Erythroblast (primary cell): Measurements from ENCODE around the gene ATXN2.

Source experiments
- GATA1 ChIP-seq: IDR thresholded peaks from 2 replicates; pipeline ENCODE4 v1.6.1; 2011; ENCODE audit warnings: low read depth, mild to moderate bottlenecking, control low read depth, low read length, moderate library complexity
- POLR2A ChIP-seq: IDR thresholded peaks from 2 replicates; pipeline ENCODE4 v1.6.1; 2011; ENCODE audit warnings: mild to moderate bottlenecking, low read length

GRCh38 chr12:111529424-111530368 lies 69.4 kb downstream of the ATXN2 start:
- TF ChIP-seq POLR2A (no peak), GATA1 (no peak)
